ENCODE data around the gene NAA60. TPM values are rescaled to one million over a fixed set of nuclear protein-coding genes. Genes with fewer than 3 reads are reported as not detected.
A peak's percentile ranks its signal among the peaks of the same experiment; 100 is the strongest.

NAA60 gene
- total and polyA plus RNA-seq, 7 experiments from 2014 or later: 38.7 to 63.7 (median 55.3) TPM

- Mint-ChIP-seq H3K27ac (peak overlapping the region in 6 of 9 donors; percentile 25 to 80 (median 54)), H3K4me3 (peak overlapping the region in 1 of 10 donors; percentile 62), H3K36me3 (peaks cover 0 to 13% (median 0%) of the 10 kb centered on the region in 5 donors), H3K4me1 (peaks cover 32 to 86% (median 72%) of the 10 kb centered on the region in 7 donors), H3K27me3 (no peaks in the 10 kb centered on the region), H3K9me3 (peaks cover 0 to 1% (median 0%) of the 10 kb centered on the region in 11 donors)
- intact Hi-C loops (cut with micrococcal nuclease): no loop called here
- no peak overlapping the region for H3K27ac ChIP-seq (ENCODE audit: low read depth, low read length)
- DNase-seq (no peak), ATAC-seq (no peak)
- no peak overlapping the region for H3K4me3 ChIP-seq (ENCODE audit: low read length)
- POLR2A ChIA-PET: interaction anchor here (1.1 to 1.9 kb wide), 2 partner anchors 9 to 231 kb away, joined by 3 to 6 read pairs; partner anchors contain the start of gene ZNF200
- H3K9me3 ChIP-seq (ENCODE audit: control insufficient read depth in 2 of 3, low read length in 3 of 3): no peaks in the 10 kb centered on the region
- no peaks in the 10 kb centered on the region for H3K27me3 ChIP-seq (ENCODE audit: control insufficient read depth in 2 of 2, insufficient read depth in 2 of 2, low read length in 2 of 2)
- peaks cover 0 to 21% (median 0%) of the 10 kb centered on the region in 3 experiments for H3K36me3 ChIP-seq (ENCODE audit: control insufficient read depth in 2 of 3, insufficient read depth in 3 of 3, low read length in 3 of 3)
- peaks cover 17 to 21% of the 10 kb centered on the region in 2 donors for H3K4me1 ChIP-seq (ENCODE audit: control insufficient read depth in 2 of 2, insufficient read depth in 2 of 2, low read length in 2 of 2)
- CTCF ChIA-PET: no interaction called here
Measured at GRCh38 chr16:3465911-3466584, 22.6 kb downstream of the NAA60 start.

- H3K36me3 Mint-ChIP-seq: peaks cover 0 to 17% (median 0%) of the 10 kb centered on the region in 5 donors
- peaks cover 0 to 26% (median 0%) of the 10 kb centered on the region in 3 experiments for H3K36me3 ChIP-seq (ENCODE audit: control insufficient read depth in 2 of 3, insufficient read depth in 3 of 3, low read length in 3 of 3)
- no peaks in the 10 kb centered on the region for H3K9me3 ChIP-seq (ENCODE audit: control insufficient read depth in 2 of 3, low read length in 3 of 3)
- H3K27me3 Mint-ChIP-seq: no peaks in the 10 kb centered on the region
- peaks cover 25 to 80% (median 64%) of the 10 kb centered on the region in 7 donors for H3K4me1 Mint-ChIP-seq
- H3K27ac ChIP-seq (ENCODE audit: low read depth, low read length): peak overlapping the region; percentile 3
- no peak for ATAC-seq
- CTCF ChIA-PET: no interaction called here
- H3K9me3 Mint-ChIP-seq: peaks cover 0 to 1% (median 0%) of the 10 kb centered on the region in 11 donors
- peak overlapping the region in 7 of 9 donors; percentile 22 to 85 (median 63) for H3K27ac Mint-ChIP-seq
- intact Hi-C loops (cut with micrococcal nuclease): no loop called here
- no peaks in the 10 kb centered on the region for H3K27me3 ChIP-seq (ENCODE audit: control insufficient read depth in 2 of 2, insufficient read depth in 2 of 2, low read length in 2 of 2)
- no peak overlapping the region for H3K4me3 Mint-ChIP-seq
- POLR2A ChIA-PET: interaction anchor here (0.6 to 1.9 kb wide), 3 partner anchors 10 to 1317 kb away, joined by 3 to 6 read pairs (median 3); partner anchors contain the start of gene ZNF200
- DNase-seq: no peak
- peaks cover 9 to 13% of the 10 kb centered on the region in 2 donors for H3K4me1 ChIP-seq (ENCODE audit: control insufficient read depth in 2 of 2, insufficient read depth in 2 of 2, low read length in 2 of 2)
- no peak overlapping the region for H3K4me3 ChIP-seq (ENCODE audit: low read length)
Measured at GRCh38 chr16:3467182-3467581, 23.7 kb downstream of the NAA60 start.

GRCh38 chr16:3467921-3468320 is 24.4 kb downstream of the NAA60 start:
- Histone ChIP-seq H3K36me3 (ENCODE audit: control insufficient read depth in 2 of 3, insufficient read depth in 3 of 3, low read length in 3 of 3) (peaks cover 0 to 30% (median 0%) of the 10 kb centered on the region in 3 experiments), H3K4me1 (ENCODE audit: control insufficient read depth in 2 of 2, insufficient read depth in 2 of 2, low read length in 2 of 2) (peaks cover 3 to 12% of the 10 kb centered on the region in 2 donors), H3K27ac (ENCODE audit: low read depth, low read length) (no peak overlapping the region), H3K9me3 (ENCODE audit: control insufficient read depth in 2 of 3, low read length in 3 of 3) (no peaks in the 10 kb centered on the region), H3K4me3 (ENCODE audit: low read length) (no peak overlapping the region), H3K27me3 (ENCODE audit: control insufficient read depth in 2 of 2, insufficient read depth in 2 of 2, low read length in 2 of 2) (no peaks in the 10 kb centered on the region)
- Mint-ChIP-seq H3K27ac (peak overlapping the region in 6 of 9 donors; percentile 40 to 85 (median 76)), H3K9me3 (peaks cover 0 to 1% (median 0%) of the 10 kb centered on the region in 11 donors), H3K4me1 (peaks cover 26 to 81% (median 65%) of the 10 kb centered on the region in 7 donors), H3K27me3 (no peaks in the 10 kb centered on the region), H3K36me3 (peaks cover 4 to 24% (median 5%) of the 10 kb centered on the region in 5 donors), H3K4me3 (no peak overlapping the region)
- no peak for ATAC-seq
- intact Hi-C loops (cut with micrococcal nuclease): no loop called here
- DNase-seq: no peak
- ChIA-PET CTCF (no interaction called here), POLR2A (no interaction called here)

GRCh38 chr16:3468501-3468900 is 25.0 kb downstream of the NAA60 start:
- Histone ChIP-seq H3K4me1 (ENCODE audit: control insufficient read depth in 2 of 2, insufficient read depth in 2 of 2, low read length in 2 of 2) (peaks cover 3 to 8% of the 10 kb centered on the region in 2 donors), H3K9me3 (ENCODE audit: control insufficient read depth in 2 of 3, low read length in 3 of 3) (no peaks in the 10 kb centered on the region), H3K4me3 (ENCODE audit: low read length) (no peak overlapping the region), H3K27me3 (ENCODE audit: control insufficient read depth in 2 of 2, insufficient read depth in 2 of 2, low read length in 2 of 2) (no peaks in the 10 kb centered on the region), H3K36me3 (ENCODE audit: control insufficient read depth in 2 of 3, insufficient read depth in 3 of 3, low read length in 3 of 3) (peaks cover 0 to 31% (median 0%) of the 10 kb centered on the region in 3 experiments), H3K27ac (ENCODE audit: low read depth, low read length) (no peak overlapping the region)
- H3K4me3 Mint-ChIP-seq: no peak overlapping the region
- H3K9me3 Mint-ChIP-seq: peaks cover 0 to 1% (median 0%) of the 10 kb centered on the region in 11 donors
- peaks cover 5 to 28% (median 7%) of the 10 kb centered on the region in 5 donors for H3K36me3 Mint-ChIP-seq
- H3K27ac Mint-ChIP-seq: peak overlapping the region in 5 of 9 donors; percentile 26 to 85 (median 78)
- peaks cover 29 to 85% (median 69%) of the 10 kb centered on the region in 7 donors for H3K4me1 Mint-ChIP-seq
- no peak for DNase-seq
- intact Hi-C loops (cut with micrococcal nuclease): no loop called here
- ATAC-seq: no peak
- ChIA-PET CTCF (no interaction called here), POLR2A (no interaction called here)
- H3K27me3 Mint-ChIP-seq: no peaks in the 10 kb centered on the region

GRCh38 chr16:3469736-3470135 is 26.3 kb downstream of the NAA60 start:
- peaks cover 0 to 31% (median 0%) of the 10 kb centered on the region in 3 experiments for H3K36me3 ChIP-seq (ENCODE audit: control insufficient read depth in 2 of 3, insufficient read depth in 3 of 3, low read length in 3 of 3)
- no peaks in the 10 kb centered on the region for H3K9me3 ChIP-seq (ENCODE audit: control insufficient read depth in 2 of 3, low read length in 3 of 3)
- Mint-ChIP-seq H3K4me3 (no peak overlapping the region), H3K9me3 (no peaks in the 10 kb centered on the region), H3K27me3 (no peaks in the 10 kb centered on the region), H3K27ac (peak overlapping the region in 3 of 9 donors; percentile 8 to 41 (median 21)), H3K36me3 (peaks cover 5 to 28% (median 7%) of the 10 kb centered on the region in 5 donors), H3K4me1 (peaks cover 24 to 75% (median 57%) of the 10 kb centered on the region in 7 donors)
- H3K27ac ChIP-seq (ENCODE audit: low read depth, low read length): no peak overlapping the region
- no peak overlapping the region for H3K4me3 ChIP-seq (ENCODE audit: low read length)
- peaks cover 0 to 3% of the 10 kb centered on the region in 2 donors for H3K4me1 ChIP-seq (ENCODE audit: control insufficient read depth in 2 of 2, insufficient read depth in 2 of 2, low read length in 2 of 2)
- intact Hi-C loops (cut with micrococcal nuclease): no loop called here
- POLR2A ChIA-PET: no interaction called here
- H3K27me3 ChIP-seq (ENCODE audit: control insufficient read depth in 2 of 2, insufficient read depth in 2 of 2, low read length in 2 of 2): no peaks in the 10 kb centered on the region
- ATAC-seq (no peak), DNase-seq (no peak)
- CTCF ChIA-PET: no interaction called here

- Histone ChIP-seq H3K4me3 (ENCODE audit: low read length) (no peak overlapping the region), H3K27me3 (ENCODE audit: control insufficient read depth in 2 of 2, insufficient read depth in 2 of 2, low read length in 2 of 2) (no peaks in the 10 kb centered on the region), H3K36me3 (ENCODE audit: control insufficient read depth in 2 of 3, insufficient read depth in 3 of 3, low read length in 3 of 3) (peaks cover 0 to 26% (median 0%) of the 10 kb centered on the region in 3 experiments), H3K4me1 (ENCODE audit: control insufficient read depth in 2 of 2, insufficient read depth in 2 of 2, low read length in 2 of 2) (peaks cover 0 to 3% of the 10 kb centered on the region in 2 donors), H3K27ac (ENCODE audit: low read depth, low read length) (no peak overlapping the region), H3K9me3 (ENCODE audit: control insufficient read depth in 2 of 3, low read length in 3 of 3) (no peaks in the 10 kb centered on the region)
- Mint-ChIP-seq H3K36me3 (peaks cover 5 to 28% (median 7%) of the 10 kb centered on the region in 5 donors), H3K27ac (no peak overlapping the region), H3K4me3 (no peak overlapping the region), H3K27me3 (no peaks in the 10 kb centered on the region), H3K4me1 (peaks cover 24 to 72% (median 57%) of the 10 kb centered on the region in 7 donors), H3K9me3 (no peaks in the 10 kb centered on the region)
- ChIA-PET POLR2A (interaction anchor here (0.7 kb wide), 1 partner anchor 166 kb away, joined by 3 read pairs; no protein-coding TSS in a partner anchor), CTCF (no interaction called here)
- intact Hi-C loops (cut with micrococcal nuclease): no loop called here
- no peak for DNase-seq
- ATAC-seq: no peak
Measured at GRCh38 chr16:3470723-3471122, 27.2 kb downstream of the NAA60 start.

Data from naive thymus-derived CD4-positive, alpha-beta T cell (primary cell).